ENCODE measurements around the gene SLC30A2. TPM values are rescaled to one million over a fixed set of nuclear protein-coding genes. Genes with fewer than 3 reads are reported as not detected.

The SLC30A2 gene
- total and polyA plus RNA-seq, 9 of the 15 experiments (the other 6 are each of a cell fraction or from before 2014, with no cell fraction given), result 0.01 to 0.18 (median 0.06) TPM; not detected in 3

DNA sequence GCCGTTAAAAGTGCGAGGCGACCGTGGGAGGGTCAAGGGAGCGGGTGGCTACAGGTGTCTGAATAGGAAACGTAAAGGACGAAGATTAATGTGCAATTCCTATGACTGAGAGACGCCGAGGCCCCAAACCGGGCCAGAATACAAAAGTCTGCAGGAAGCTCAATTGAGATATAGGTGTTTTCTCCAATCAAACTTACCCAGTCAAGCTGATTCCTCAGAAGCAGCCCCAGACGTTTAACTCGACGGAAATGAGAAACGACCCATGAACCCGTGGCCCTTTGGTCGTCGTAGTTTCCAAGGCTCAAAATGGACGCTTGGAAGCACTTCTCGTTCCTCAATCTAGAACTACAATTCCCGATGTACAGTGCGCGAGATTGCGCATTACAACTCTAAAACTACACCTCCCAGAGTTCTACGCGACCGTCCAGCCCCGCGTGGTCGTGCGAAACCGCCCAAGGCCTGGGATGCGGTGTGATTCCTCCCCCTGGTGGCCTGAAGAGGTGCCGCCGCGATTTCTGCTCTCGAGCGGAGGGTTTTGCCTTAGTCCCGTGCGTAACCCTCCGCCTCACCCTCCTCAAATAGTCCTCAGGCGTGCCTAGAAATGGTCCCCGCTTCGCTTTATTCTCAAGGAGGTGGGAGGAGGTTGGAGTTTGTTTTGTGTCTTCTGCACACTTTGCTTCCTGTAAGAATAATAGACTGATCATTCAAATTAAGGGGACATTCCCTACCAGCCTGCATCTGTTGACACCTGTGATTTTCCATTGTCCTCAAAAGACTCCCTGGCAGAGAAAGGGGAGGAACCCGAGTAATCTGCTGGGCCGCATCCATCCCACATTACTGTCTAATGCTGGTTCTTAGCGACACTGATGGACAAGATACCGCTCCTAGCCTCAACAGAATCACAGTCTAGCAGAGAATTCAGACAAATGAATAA is 47.8 kb downstream of the SLC30A2 start, which contains the start of gene PAFAH2 (continued):
- peak; percentile 100 for TF ChIP-seq XRCC5 (IDR thresholded peaks at IDR 0.05; ENCODE audit: low read depth, low read length)
- peak; percentile 87 for TF ChIP-seq ASH1L (IDR thresholded peaks at IDR 0.05; ENCODE audit: borderline replicate concordance, low read depth, partially characterized antibody)
- TF ChIP-seq RBM17 (IDR thresholded peaks at IDR 0.05; ENCODE audit: borderline replicate concordance, low read depth, low read length), result no peak
- no peak; the same call in 1 of the 2 replicates for TF ChIP-seq HIVEP1 (CRISPR knock-in tag; IDR thresholded peaks at IDR 0.05)
- no peak for TF ChIP-seq YBX1 (IDR thresholded peaks at IDR 0.05)
- TF ChIP-seq RBFOX2 (IDR thresholded peaks at IDR 0.05; ENCODE audit: low read depth, low read length), result peak; percentile 61
- TF ChIP-seq, protein P1, sequence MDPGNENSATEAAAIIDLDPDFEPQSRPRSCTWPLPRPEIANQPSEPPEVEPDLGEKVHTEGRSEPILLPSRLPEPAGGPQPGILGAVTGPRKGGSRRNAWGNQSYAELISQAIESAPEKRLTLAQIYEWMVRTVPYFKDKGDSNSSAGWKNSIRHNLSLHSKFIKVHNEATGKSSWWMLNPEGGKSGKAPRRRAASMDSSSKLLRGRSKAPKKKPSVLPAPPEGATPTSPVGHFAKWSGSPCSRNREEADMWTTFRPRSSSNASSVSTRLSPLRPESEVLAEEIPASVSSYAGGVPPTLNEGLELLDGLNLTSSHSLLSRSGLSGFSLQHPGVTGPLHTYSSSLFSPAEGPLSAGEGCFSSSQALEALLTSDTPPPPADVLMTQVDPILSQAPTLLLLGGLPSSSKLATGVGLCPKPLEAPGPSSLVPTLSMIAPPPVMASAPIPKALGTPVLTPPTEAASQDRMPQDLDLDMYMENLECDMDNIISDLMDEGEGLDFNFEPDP (CRISPR knock-in tag; IDR thresholded peaks at IDR 0.05), result no peak
- TF ChIP-seq, protein P2, sequence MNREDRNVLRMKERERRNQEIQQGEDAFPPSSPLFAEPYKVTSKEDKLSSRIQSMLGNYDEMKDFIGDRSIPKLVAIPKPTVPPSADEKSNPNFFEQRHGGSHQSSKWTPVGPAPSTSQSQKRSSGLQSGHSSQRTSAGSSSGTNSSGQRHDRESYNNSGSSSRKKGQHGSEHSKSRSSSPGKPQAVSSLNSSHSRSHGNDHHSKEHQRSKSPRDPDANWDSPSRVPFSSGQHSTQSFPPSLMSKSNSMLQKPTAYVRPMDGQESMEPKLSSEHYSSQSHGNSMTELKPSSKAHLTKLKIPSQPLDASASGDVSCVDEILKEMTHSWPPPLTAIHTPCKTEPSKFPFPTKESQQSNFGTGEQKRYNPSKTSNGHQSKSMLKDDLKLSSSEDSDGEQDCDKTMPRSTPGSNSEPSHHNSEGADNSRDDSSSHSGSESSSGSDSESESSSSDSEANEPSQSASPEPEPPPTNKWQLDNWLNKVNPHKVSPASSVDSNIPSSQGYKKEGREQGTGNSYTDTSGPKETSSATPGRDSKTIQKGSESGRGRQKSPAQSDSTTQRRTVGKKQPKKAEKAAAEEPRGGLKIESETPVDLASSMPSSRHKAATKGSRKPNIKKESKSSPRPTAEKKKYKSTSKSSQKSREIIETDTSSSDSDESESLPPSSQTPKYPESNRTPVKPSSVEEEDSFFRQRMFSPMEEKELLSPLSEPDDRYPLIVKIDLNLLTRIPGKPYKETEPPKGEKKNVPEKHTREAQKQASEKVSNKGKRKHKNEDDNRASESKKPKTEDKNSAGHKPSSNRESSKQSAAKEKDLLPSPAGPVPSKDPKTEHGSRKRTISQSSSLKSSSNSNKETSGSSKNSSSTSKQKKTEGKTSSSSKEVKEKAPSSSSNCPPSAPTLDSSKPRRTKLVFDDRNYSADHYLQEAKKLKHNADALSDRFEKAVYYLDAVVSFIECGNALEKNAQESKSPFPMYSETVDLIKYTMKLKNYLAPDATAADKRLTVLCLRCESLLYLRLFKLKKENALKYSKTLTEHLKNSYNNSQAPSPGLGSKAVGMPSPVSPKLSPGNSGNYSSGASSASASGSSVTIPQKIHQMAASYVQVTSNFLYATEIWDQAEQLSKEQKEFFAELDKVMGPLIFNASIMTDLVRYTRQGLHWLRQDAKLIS (CRISPR knock-in tag; IDR thresholded peaks at IDR 0.05), result peak; percentile 95; the same call in 1 of the 2 replicates
- peak; percentile 87 for TF ChIP-seq TBP (optimal IDR thresholded peaks at IDR 0.05; ENCODE audit: low read depth, low read length)
- peak; percentile 85 for TF ChIP-seq THRAP3 (IDR thresholded peaks at IDR 0.05; ENCODE audit: borderline replicate concordance)
- TF ChIP-seq ZSCAN29 (IDR thresholded peaks at IDR 0.05), result 0 out of 2 replicates have a peak, but pooled peaks have one; percentile 17
- TF ChIP-seq POLR3A (IDR thresholded peaks at IDR 0.05; ENCODE audit: borderline replicate concordance, extremely low read depth, insufficient read depth, insufficient read length), result no peak
- TF ChIP-seq ZBTB1 (CRISPR knock-in tag; IDR thresholded peaks at IDR 0.05; ENCODE audit: borderline replicate concordance, low read depth), result no peak; the same call in 1 of the 2 replicates
- peak; percentile 83 for TF ChIP-seq PHF20 (IDR thresholded peaks at IDR 0.05; ENCODE audit: partially characterized antibody)
- TF ChIP-seq EZH2 (IDR thresholded peaks at IDR 0.05; ENCODE audit: borderline replicate concordance, low read depth, low read length), result no peak
- TF ChIP-seq, protein P3, sequence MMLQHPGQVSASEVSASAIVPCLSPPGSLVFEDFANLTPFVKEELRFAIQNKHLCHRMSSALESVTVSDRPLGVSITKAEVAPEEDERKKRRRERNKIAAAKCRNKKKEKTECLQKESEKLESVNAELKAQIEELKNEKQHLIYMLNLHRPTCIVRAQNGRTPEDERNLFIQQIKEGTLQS (IDR thresholded peaks at IDR 0.05), result peak; percentile 75; the same call in 1 of the 2 replicates
- TF ChIP-seq, protein P3 (CRISPR knock-in tag; conservative IDR thresholded peaks at IDR 0.05), result peak; percentile 70
- TF ChIP-seq RAD51 (IDR thresholded peaks at IDR 0.05; ENCODE audit: borderline replicate concordance, low read depth), result peak; percentile 78
- no peak; the same call in none of the 2 replicates for TF ChIP-seq ZNF76 (CRISPR knock-in tag; IDR thresholded peaks at IDR 0.05; ENCODE audit: borderline replicate concordance)
- TF ChIP-seq STAG1 (CRISPR knock-in tag; IDR thresholded peaks at IDR 0.05; ENCODE audit: borderline replicate concordance), result peak; percentile 95
- TF ChIP-seq E2F3 (CRISPR knock-in tag; IDR thresholded peaks at IDR 0.05), result 0 out of 2 replicates have a peak, but pooled peaks have one; percentile 22
- TF ChIP-seq EP400 (IDR thresholded peaks at IDR 0.05), result peak; percentile 96
